GM21529 (cell line): ENCODE results near the gene SPATA16.

Experiments
- ATAC-seq: cut with Tn5 transposase; IDR thresholded peaks from one replicate; pipeline ENCODE4 v1.9.1; 2021; ENCODE audit not compliant: unreplicated experiment

Gene SPATA16

GRCh38 chr3:172958565-172958964 is 182.5 kb downstream of the SPATA16 start:
- ATAC-seq: no peak

GRCh38 chr3:172953571-172953970 is 187.5 kb downstream of the SPATA16 start:
- no peak for ATAC-seq

- no peak for ATAC-seq
Observed at GRCh38 chr3:172951511-172951910, 189.5 kb downstream of the SPATA16 start.

- no peak for ATAC-seq
Observed at GRCh38 chr3:172946061-172946460, 195.0 kb downstream of the SPATA16 start.

GRCh38 chr3:172939651-172940293 is 201.3 kb downstream of the SPATA16 start:
- no peak for ATAC-seq

GRCh38 chr3:172938788-172939187 is 202.2 kb downstream of the SPATA16 start:
- no peak for ATAC-seq

GRCh38 chr3:172931746-172932285 is 209.2 kb downstream of the SPATA16 start:
- no peak for ATAC-seq

- ATAC-seq: no peak
Observed at GRCh38 chr3:172929451-172929850, 211.6 kb downstream of the SPATA16 start.

- no peak for ATAC-seq
Observed at GRCh38 chr3:172924546-172924945, 216.5 kb downstream of the SPATA16 start.

GRCh38 chr3:172919297-172919683 is 221.7 kb downstream of the SPATA16 start:
- ATAC-seq: no peak

- ATAC-seq: no peak
Observed at GRCh38 chr3:172918568-172919296, 222.3 kb downstream of the SPATA16 start.

- ATAC-seq: no peak
Observed at GRCh38 chr3:172918165-172918564, 222.9 kb downstream of the SPATA16 start.

- no peak for ATAC-seq
Observed at GRCh38 chr3:172915911-172916514, 225.0 kb downstream of the SPATA16 start.

- ATAC-seq: no peak
Observed at GRCh38 chr3:172914854-172915253, 226.2 kb downstream of the SPATA16 start.

- ATAC-seq: no peak
Observed at GRCh38 chr3:172913911-172914655, 227.0 kb downstream of the SPATA16 start.

GRCh38 chr3:172911142-172911541 is 229.9 kb downstream of the SPATA16 start:
- no peak for ATAC-seq

- ATAC-seq: no peak
Observed at GRCh38 chr3:172908771-172909270, 232.2 kb downstream of the SPATA16 start.

GRCh38 chr3:172905451-172905850 is 235.6 kb downstream of the SPATA16 start:
- ATAC-seq: no peak

GRCh38 chr3:172904711-172905373 is 236.2 kb downstream of the SPATA16 start:
- ATAC-seq: no peak

GRCh38 chr3:172903642-172904320 is 237.3 kb downstream of the SPATA16 start:
- no peak for ATAC-seq
